ENCODE measurements around the gene TIMD4. TPM values are rescaled to one million over a fixed set of nuclear protein-coding genes. Genes with fewer than 3 reads are reported as not detected.

TIMD4 gene
- total RNA-seq, 2 donors from 2014 or later, result 0.82 to 1.5 TPM

GRCh38 chr5:156870498-156870839 is 92.6 kb downstream of the TIMD4 start:
- ATAC-seq (no peak), DNase-seq (no peak)
- no peak overlapping the region for H3K27ac Mint-ChIP-seq
- H3K4me1 Mint-ChIP-seq, result no peaks in the 10 kb centered on the region
- peaks cover 2% of the 10 kb centered on the region for H3K36me3 Mint-ChIP-seq (ENCODE audit: low read depth)
- no peaks in the 10 kb centered on the region for H3K9me3 ChIP-seq (ENCODE audit: control insufficient read depth, low read length, poor library complexity, severe bottlenecking)
- peaks cover 8% of the 10 kb centered on the region for H3K27me3 Mint-ChIP-seq
- H3K4me3 Mint-ChIP-seq, result no peak overlapping the region

Other genes with a start within 250 kb of the TIMD4 start
- gene PPP1R2B, start 112.9 kb downstream of the TIMD4 start, total RNA-seq, result under 1 TPM; 0.42 to 0.50 TPM
- 1 to 10 TPM; 1.1 to 1.4 TPM for gene HAVCR1, start 95.9 kb upstream of the TIMD4 start, total RNA-seq
- 1 to 10 TPM; 2.3 to 2.7 TPM for gene HAVCR2, start 145.8 kb upstream of the TIMD4 start, total RNA-seq
- 1 to 10 TPM; 6.3 to 7.8 TPM for gene MED7, start 179.6 kb upstream of the TIMD4 start, total RNA-seq
- gene GARIN3, start 203.0 kb upstream of the TIMD4 start, total RNA-seq, result not detected
- 100 to 1,000 TPM; 235 to 319 TPM for gene ITK, start 217.6 kb upstream of the TIMD4 start, total RNA-seq

Data from T-helper 17 cell (primary cell).